Activated CD8-positive, alpha-beta memory T cell treated with anti-CD3 and anti-CD28 coated beads for 36 hours (primary cell): ENCODE measurements around the gene STK38L. TPM values are rescaled to one million over a fixed set of nuclear protein-coding genes. Genes with fewer than 3 reads are reported as not detected.

Experiments
- CTCF ChIA-PET: fragments of 350-600 bp; sonication (Branson Sonifier 250); formaldehyde crosslinking; loops from one replicate; lab custom pipeline; 2021; ENCODE audit warnings: antibody characterized with exemption; lab: Charles Lee
- POLR2A ChIA-PET: fragments of 350-600 bp; sonication (Branson Sonifier 250); formaldehyde crosslinking; loops from one replicate; lab custom pipeline; 2021; ENCODE audit warnings: antibody characterized with exemption; lab: Charles Lee
- total RNA-seq, 2 experiments: library from RNA; stranded (reverse); gene quantifications; one replicate each; pipeline ENCODE4 v1.2.3, GENCODE V29; 2021

The STK38L gene
- total RNA-seq, 2 experiments from 2014 or later: 23.8 to 28.8 TPM

DNA sequence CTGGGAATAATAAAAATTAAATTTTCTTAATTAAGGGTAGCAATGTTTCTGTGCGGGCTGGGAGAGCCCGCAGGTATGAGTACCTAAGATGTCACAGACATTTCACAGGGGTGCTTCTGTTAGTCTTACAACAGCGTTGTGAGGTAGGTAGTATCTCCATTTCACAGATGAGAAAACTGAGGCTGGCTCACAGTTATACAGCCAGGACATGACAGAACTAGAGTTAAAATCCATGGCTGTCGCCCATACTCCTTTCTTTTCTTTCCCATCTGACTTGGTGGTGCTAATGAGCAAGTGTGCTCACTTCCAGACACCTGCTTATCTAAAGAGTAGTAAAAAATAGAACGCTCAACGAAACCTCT, 90.6 kb downstream of the STK38L start:
- CTCF ChIA-PET: no interaction called here

DNA sequence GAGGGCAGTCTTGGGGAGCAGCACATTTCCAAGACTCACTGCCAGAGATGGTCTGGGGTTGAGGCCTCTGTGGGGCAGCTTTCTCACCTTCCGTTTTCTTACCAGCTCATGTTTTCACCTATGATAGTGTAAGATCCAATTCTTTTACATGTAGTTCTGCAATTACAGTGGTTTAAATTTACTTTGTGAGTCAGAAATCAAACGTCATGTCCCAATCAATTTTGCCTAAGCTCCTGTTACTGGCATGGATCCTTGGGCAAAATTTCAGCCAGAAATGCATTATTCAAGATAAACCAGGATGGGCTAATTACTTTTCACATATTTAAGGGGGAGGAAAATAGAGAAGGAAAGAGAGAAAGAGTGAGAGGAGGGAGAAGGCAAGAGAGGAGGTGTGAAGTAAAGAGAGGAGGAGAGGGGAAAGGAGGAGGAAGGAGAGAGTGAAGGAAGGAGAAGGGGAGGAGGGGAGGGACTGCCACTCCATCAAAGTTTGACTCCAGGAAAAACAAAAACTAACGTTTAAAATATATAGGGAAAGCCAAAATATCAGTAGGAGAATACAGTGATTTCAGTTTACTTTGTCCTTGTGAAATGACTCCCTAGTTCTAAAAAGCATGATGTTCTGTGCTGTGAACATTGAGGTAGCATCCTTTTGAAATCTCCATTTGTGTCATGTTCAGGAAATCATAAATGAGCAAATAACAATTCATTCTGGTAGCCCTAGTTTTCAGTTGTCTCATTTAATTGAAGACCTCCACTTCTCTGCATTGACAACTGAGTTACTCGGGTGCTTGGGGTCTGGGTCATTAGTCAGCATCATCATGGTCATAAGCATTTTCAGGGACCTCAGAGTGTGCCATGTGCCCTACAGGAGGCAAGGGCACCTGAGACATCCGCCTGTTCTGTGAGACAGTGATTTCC, 91.5 kb downstream of the STK38L start:
- CTCF ChIA-PET: no interaction called here
- POLR2A ChIA-PET: no interaction called here

More for the DNA sequence above, 90.6 kb downstream of the STK38L start:
- POLR2A ChIA-PET: no interaction called here

DNA sequence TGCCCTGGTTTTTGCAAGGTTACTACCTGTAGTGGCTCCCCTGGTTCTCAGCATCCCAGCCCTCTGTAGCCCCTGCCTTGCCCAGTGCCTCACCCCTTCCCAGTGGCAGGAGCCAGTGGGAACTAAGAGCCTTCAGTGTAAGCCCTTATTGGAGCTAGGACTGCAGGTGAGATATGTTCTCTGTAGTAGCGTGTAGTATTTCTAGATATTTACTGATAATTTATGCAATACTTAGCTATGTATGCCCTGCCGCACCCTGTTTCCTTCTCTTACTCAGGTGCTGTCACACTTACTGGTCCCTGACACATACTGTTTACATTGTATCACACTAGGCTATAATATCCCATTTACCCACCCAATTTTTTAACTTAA, 92.2 kb downstream of the STK38L start:
- POLR2A ChIA-PET: no interaction called here
- CTCF ChIA-PET: no interaction called here

DNA sequence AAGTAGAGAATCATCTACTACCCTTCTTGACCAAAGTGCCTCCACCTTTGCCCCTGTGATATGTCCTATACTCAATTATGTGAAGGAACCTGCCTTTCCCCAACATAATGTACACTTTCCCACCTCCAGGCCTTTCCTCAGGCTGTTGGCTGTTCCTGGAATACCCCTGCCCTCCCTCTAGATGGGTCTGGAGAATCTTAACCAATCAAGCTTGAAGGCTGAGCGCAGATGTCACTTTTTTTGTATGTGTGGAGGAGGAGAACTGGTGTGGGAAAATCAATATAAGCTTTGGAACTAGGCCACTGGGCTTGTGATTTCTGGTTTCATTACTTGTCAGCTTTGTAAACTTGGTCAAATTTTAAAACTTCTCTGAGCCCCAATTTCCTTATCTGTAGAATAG, 93.3 kb downstream of the STK38L start:
- CTCF ChIA-PET: interaction anchor here (0.7 kb wide), 2 partner anchors 11 to 47 kb away, joined by 3 to 5 read pairs; no protein-coding TSS in a partner anchor
- POLR2A ChIA-PET: no interaction called here

DNA sequence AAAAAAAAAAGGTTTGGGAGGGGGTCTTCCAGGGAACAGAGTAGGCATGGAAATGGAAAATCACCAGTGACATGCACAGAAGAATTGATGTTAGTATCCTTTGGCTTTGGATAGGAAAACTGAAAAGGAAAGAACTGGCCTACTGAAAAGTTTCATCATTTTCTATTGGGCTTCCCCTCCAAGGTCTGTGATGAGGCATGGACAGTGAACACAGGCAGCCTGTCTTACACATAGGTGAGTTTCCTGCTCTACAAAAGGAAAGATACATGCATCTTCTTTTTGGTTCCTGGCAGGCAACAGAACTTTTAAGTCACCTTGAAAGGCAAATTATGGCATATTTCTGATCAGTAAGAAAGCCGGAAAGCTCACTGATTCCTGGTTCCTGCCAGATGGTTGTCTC, 94.4 kb downstream of the STK38L start:
- POLR2A ChIA-PET: no interaction called here
- CTCF ChIA-PET: no interaction called here

DNA sequence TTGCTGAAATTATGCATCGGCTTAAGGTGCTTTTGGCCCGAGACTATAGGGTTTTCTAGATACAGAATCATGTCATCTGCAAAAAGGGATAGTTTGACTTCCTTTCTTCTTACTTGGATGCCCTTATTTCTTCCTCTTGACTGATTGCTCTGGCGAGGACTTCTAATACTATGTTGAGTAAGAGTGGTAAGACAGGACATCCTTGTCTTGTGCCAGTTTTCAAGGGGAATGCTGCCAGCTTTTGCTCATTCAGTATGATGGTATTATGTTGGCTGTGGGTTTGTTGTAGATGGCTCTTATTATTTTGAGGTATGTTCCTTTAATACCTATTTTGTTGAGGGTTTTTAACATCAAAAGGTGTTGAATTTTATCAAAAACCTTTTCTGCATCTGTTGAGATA, 96.9 kb downstream of the STK38L start:
- CTCF ChIA-PET: no interaction called here
- POLR2A ChIA-PET: no interaction called here

DNA sequence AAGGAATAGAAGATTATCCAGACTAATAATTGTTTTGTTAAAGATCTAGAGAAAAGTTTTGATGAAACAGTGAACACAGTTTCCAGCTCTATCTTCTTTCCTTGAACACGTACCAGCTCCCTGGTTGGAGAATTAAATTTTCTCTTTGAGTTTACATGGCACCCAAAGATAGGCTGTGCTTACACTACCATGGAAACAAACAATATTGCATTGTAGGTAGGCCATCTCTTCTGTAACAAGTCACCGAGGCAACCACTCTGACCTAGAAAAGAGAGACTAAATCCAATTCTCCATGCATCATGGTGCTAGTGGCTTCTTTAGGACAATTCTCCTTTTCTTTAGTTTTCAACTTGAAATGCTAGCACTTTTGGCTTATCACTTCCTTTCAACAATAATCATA, 98.5 kb downstream of the STK38L start:
- ChIA-PET POLR2A (no interaction called here), CTCF (no interaction called here)

DNA sequence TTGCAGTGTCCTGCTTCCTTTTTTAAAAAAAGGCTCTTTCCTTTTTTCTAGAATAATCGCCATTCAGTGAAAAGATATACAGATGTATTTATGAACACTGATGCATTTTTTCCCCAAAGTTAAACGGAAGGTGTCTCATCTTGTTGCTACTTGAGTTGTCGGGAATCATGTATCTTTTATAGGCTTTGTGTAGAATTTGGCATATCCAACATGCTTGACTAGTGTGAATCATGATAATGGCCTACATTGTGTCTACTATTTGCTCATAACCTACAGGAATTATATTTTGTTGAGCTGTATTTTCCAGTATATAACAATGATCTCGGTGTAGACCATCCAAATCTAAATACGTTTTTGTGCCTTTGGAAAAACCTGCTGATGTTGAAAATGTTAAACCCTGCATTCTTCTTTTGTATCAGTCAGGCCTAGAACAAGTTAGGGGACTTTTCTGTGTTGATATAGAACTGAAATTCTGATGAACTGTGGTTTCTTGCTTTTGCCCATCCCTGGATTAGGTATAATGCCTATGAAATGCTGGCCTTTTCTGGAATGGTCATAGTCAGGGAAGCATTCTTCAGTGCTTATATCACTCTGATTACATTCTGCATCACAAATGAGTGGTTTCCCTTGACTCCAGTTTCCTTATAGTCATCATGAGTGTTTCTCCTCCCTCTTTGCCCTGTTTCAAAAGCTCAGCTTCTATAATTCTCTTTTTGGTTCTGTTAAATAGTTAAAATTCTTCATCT, 99.3 kb downstream of the STK38L start:
- ChIA-PET POLR2A (no interaction called here), CTCF (no interaction called here)

DNA sequence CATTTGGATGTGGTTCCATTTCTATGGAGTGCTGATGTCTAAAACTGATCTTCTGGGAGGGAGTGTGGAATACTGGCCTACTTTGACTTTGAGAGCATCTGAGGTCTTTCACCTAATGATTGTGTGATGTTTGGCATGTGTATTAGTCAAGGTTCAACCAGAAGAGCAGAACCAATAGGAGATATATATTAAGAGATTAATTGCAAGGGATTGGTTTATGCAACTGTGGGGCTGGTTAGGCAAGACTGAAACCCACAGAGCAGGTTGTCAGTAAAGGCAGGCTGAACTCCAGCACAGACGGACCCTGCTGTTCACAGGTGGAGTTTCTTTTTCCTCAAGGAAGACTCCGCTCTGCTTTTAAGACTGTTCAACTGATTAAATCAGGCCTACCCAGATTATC, 100.2 kb downstream of the STK38L start:
- ChIA-PET POLR2A (no interaction called here), CTCF (no interaction called here)

DNA sequence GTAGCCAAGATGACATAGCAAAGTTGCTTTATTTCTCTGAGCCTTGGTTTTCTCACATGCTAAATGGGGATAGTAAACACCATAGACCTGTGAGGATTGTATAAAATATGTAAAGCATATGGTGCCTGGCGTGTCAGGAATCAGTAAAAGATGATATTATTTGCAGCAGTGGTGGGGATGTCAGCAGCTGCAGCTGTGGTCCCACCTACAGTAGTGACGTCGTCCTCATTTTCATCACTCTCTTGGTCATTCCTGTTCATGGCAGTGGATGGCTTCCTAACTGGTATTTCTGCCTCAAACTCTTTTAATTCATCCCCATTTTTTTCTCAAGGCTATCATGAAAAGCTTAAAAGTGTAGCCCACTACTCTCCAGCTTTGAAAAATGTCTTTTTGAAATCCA, 100.7 kb downstream of the STK38L start:
- POLR2A ChIA-PET: no interaction called here

DNA sequence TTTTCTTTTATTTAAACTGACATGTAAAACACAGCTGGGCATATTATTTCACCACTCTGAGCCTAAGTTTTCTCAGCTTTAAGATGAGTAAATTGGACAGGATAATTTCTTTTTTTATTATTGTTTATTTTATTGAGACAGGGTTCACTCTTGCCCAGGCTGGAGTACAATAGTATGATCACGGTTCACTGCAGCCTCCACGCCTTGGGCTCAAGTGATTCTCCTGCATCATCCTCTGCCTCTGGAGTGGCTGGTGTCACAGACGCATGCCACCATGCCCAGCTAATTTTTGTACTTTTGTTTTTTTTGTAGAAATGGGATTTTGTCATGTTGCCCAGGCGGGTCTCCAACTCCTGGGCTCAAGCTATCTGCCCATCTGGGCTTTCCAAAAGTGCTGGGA, 101.3 kb downstream of the STK38L start:
- ChIA-PET CTCF (interaction anchor here (0.6 kb wide), 1 partner anchor 88 kb away, joined by 3 read pairs; no protein-coding TSS in a partner anchor), POLR2A (no interaction called here)

More for the DNA sequence above, 100.7 kb downstream of the STK38L start:
- CTCF ChIA-PET: no interaction called here

DNA sequence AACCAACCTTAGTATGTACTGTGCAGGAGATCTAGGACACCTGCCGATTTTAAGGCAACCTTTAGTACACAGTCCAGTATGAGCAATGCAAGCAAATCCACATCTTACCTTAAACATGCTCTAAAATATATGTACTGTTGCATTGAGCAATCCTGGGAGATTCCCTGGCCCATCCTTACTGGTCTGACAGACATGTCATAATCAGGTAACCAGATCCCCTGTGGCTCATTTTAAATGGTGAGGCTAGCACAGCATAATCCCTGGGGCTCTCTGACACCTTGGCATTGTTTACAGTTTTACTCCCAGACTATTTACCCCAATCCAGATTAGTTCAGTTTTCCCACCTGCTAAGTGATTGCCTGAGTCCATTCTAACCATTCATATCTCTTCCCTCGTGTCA, 103.7 kb downstream of the STK38L start:
- CTCF ChIA-PET: no interaction called here
- POLR2A ChIA-PET: no interaction called here

DNA sequence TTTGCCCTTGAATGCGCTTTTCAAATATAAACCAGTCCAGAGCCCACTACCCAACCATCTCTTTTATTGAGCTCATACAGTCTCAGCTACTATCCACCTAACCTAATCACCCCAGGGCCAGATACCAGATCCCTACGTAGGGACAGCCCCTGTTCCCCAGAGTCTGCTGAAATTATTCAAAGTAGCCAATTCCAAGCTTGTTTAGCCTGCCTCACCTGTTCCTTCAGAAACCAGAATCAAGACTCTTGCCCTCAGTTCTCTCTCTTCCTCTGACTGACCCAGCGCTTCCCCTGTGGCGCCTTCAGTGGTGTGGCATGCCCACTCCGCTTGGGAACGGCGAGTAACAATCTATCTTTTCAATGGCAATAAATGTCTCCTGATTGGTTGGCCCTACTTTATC, 107.4 kb downstream of the STK38L start:
- CTCF ChIA-PET: no interaction called here
- POLR2A ChIA-PET: no interaction called here

DNA sequence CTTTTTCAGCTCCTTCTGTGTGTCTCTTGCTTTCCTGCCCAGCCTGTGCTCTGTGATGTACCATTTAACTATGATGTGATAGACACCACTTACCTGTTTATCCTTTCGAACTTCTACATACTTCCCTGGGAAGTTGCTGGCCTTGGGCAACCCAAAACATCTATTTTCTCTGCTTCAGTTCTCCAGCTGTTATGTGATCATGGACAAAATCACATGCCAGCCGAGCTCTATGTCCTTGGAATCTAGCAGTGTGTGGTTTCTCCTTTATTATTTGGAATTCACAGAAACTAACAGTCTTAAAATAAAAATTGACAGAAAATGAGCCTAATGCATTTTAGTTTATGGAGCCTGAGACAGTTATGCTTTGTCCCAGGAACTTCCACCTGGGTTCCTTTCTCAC, 111.4 kb downstream of the STK38L start:
- ChIA-PET CTCF (no interaction called here), POLR2A (no interaction called here)

DNA sequence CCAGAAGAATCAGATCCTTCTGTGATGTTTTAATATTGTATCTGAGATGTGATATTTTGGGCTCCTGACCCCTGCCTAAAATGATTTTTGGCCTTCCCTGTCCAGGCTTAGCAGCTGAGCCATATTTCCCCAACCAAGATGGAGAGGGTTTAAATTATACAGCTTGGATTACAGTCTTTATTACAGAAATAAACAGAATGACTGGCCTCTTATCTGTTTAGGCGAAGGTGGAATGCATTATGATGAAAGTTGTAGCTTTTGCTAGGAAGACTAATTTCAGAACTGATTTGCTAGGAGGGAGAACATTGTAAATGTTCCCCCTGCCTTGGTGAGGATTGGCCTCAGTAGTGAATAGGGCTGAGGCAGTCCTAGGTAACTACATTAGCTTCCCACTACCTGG, 111.9 kb downstream of the STK38L start:
- CTCF ChIA-PET: no interaction called here
- POLR2A ChIA-PET: no interaction called here

DNA sequence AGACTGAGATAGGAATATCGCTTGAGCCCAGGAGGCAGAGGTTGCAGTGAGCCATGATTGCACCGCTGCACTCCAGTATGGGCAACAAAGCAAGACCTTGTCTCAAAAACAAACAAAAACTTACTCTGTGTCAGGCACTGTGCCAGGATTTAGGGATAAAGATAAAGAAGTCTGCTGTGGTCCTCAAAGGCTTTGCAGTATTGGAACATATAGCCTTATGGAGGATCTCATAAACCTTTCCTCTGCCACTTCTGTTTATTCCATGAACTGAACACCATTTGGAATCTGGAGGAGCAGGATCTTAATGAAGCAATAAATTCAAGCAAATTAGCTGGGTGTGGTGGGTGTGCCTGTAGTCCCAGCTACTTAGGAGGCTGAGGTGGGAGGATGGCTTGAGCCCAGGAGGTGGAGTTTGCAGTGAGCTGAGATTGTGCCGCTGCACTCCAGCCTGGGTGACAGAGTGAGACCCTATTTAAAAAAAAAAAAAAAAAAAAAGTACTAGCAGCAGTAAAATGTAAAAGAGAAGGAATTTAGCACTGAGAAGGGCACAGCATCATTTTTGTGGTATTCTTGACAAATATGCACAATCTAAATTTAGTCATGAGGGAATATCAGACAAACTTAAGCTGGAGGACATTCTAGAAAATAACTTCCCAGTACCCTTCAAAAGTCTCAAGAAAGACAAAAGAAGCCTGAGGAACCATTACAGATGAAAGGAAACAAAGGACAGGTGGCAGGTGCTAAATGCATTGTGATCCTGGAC, 115.7 kb downstream of the STK38L start:
- CTCF ChIA-PET: no interaction called here

DNA sequence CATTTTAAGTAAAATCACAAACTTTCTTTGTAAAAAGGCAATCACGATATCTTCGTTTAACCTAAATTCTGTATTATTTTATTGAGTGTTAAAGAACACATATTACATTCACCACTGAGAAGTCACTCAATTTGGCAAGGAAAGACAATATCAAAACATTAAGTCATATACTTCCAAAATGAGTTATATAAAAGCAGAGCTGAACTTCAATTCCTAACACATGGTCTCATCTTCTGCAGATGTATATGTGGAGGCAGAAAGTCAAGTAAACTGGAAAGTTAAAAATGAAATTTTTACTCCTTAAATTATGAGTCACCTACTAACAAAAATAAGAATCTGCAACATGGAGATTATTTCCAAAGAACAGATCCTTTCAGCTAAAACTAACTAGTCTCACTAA, 117.3 kb downstream of the STK38L start:
- CTCF ChIA-PET: no interaction called here
- POLR2A ChIA-PET: no interaction called here

More for the DNA sequence above, 115.7 kb downstream of the STK38L start:
- POLR2A ChIA-PET: no interaction called here

DNA sequence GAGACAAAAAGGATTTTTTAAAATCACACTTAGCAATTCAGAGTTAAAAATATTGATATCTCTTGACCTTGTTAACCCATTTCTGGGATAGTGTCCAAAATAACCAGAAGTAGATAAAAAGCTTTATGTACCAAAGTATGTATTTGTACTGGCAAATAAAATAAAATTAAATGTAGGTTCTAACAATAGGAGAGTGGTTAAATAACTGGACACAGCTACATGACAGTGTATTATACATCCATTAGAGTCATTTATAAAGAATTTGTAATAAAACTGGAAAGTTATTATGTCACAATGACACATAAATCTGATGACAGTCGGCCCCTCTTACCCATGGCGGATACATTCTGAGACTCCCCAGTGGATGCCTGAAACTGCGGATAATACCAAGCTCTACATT, 122.5 kb downstream of the STK38L start:
- CTCF ChIA-PET: no interaction called here
- POLR2A ChIA-PET: no interaction called here

DNA sequence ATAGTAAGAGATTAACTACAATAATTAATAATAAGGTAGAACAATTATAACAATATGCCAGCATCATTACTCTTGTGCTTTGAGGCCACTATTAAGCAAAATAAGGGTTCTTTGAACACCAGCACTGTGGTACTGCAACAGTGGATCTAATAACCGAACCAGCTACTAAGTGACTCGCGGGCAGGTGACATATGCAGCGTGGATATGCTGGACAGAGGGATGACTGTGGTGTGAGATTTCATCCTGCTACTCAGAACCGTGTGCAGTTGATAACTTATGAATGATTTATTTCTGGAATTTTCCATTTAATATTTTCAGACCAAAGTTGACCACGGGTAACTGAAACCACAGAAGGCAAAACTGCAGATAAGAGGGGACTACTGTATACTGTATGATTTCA, 123.0 kb downstream of the STK38L start:
- POLR2A ChIA-PET: no interaction called here

More for the DNA sequence above, 123.0 kb downstream of the STK38L start:
- CTCF ChIA-PET: no interaction called here
